H1 (cell line): ENCODE measurements around the gene ACHE. TPM values are rescaled to one million over a fixed set of nuclear protein-coding genes. Genes with fewer than 3 reads are reported as not detected.

Experiments
- ASH2L ChIP-seq: fragments of 200-600, 300-600 bp; sonication (generic); IDR thresholded peaks from one replicate; pipeline ENCODE4 v1.7.1; 2017; ENCODE audit warnings: low read length
- ATF2 ChIP-seq: IDR thresholded peaks from 2 replicates; pipeline ENCODE4 v1.6.1; 2012; ENCODE audit warnings: low read length, inconsistent platforms
- CREB1 ChIP-seq: IDR thresholded peaks from 2 replicates; pipeline ENCODE4 v1.6.1; 2012; ENCODE audit warnings: inconsistent platforms
- CTBP2 ChIP-seq: IDR thresholded peaks from 2 replicates; pipeline ENCODE4 v1.7.0; 2011; ENCODE audit warnings: borderline replicate concordance, mild to moderate bottlenecking, moderate library complexity, mixed read lengths, low read length; ENCODE audit not compliant: insufficient read depth, insufficient read length
- EGR1 ChIP-seq: IDR thresholded peaks from 2 replicates; pipeline ENCODE4 v1.6.1; 2011; ENCODE audit warnings: low read depth, low read length, borderline replicate concordance
- FOSL1 ChIP-seq: IDR thresholded peaks from 2 replicates; pipeline ENCODE4 v1.6.1; 2011; ENCODE audit warnings: mild to moderate bottlenecking, low read depth, low read length, moderate library complexity; ENCODE audit not compliant: insufficient read depth
- GTF2F1 ChIP-seq: IDR thresholded peaks from 2 replicates; pipeline ENCODE4 v1.6.1; 2012; ENCODE audit warnings: low read depth, low read length, improper control_type of control experiment, borderline replicate concordance
- HDAC2 ChIP-seq, 2 experiments: fragments of 300-600 bp in 1 of 2; sonication (generic) in 1 of 2; IDR thresholded peaks; 2 replicates each; pipeline ENCODE4 v1.6.1; 2011 to 2012; ENCODE audit warnings: low read depth in 2 of 2, low read length in 2 of 2, mild to moderate bottlenecking in 2 of 2, moderate library complexity in 2 of 2, borderline replicate concordance in 1 of 2, inconsistent platforms in 1 of 2
- HDAC6 ChIP-seq: IDR thresholded peaks from one replicate; pipeline ENCODE4 v1.7.1; 2012; ENCODE audit warnings: low read depth, mild to moderate bottlenecking, inconsistent platforms, low read length, moderate library complexity
- JUN ChIP-seq: IDR thresholded peaks from 2 replicates; pipeline ENCODE4 v1.6.1; 2011; ENCODE audit warnings: low read depth, mild to moderate bottlenecking, improper control_type of control experiment, low read length
- JUND ChIP-seq: IDR thresholded peaks from 2 replicates; pipeline ENCODE4 v1.6.1; 2011; ENCODE audit warnings: mild to moderate bottlenecking, improper control_type of control experiment, low read length
- KDM4A ChIP-seq: IDR thresholded peaks from one replicate; pipeline ENCODE4 v1.7.1; 2012; ENCODE audit warnings: low read depth, mild to moderate bottlenecking, moderate library complexity, low read length, inconsistent platforms; ENCODE audit not compliant: severe bottlenecking
- MAFK ChIP-seq: IDR thresholded peaks from 2 replicates; pipeline ENCODE4 v1.6.1; 2012; ENCODE audit warnings: low read depth, mild to moderate bottlenecking, improper control_type of control experiment, low read length
- NRF1 ChIP-seq: IDR thresholded peaks from 2 replicates; pipeline ENCODE4 v1.6.1; 2011; ENCODE audit warnings: mild to moderate bottlenecking, low read depth, low read length, improper control_type of control experiment
- POLR2AphosphoS5 ChIP-seq: IDR thresholded peaks from 2 replicates; pipeline ENCODE4 v1.6.1; 2011; ENCODE audit warnings: low read depth, low read length
- RXRA ChIP-seq: IDR thresholded peaks from 2 replicates; pipeline ENCODE4 v1.6.1; 2011; ENCODE audit warnings: low read depth, mild to moderate bottlenecking, low read length, moderate library complexity; ENCODE audit not compliant: insufficient read depth
- SAP30 ChIP-seq: fragments of 300-600 bp; sonication (generic); IDR thresholded peaks from 2 replicates; pipeline ENCODE4 v1.7.1; 2012; ENCODE audit warnings: low read length, moderate library complexity, mild to moderate bottlenecking, inconsistent platforms; ENCODE audit not compliant: insufficient read depth, insufficient replicate concordance
- SIN3A ChIP-seq, 2 experiments: IDR thresholded peaks in 1 of 2; conservative IDR thresholded peaks in 1 of 2; 2 replicates each; pipeline ENCODE4 v1.6.1; 2011 to 2012; ENCODE audit warnings: low read length in 2 of 2, improper control_type of control experiment in 1 of 2, low read depth in 1 of 2, mild to moderate bottlenecking in 1 of 2
- SP1 ChIP-seq: IDR thresholded peaks from 2 replicates; pipeline ENCODE4 v1.6.1; 2011; ENCODE audit warnings: low read depth, low read length
- SUZ12 ChIP-seq: fragments of 200-600 bp; sonication (generic); IDR thresholded peaks from 2 replicates; pipeline ENCODE4 v1.6.1; 2012; ENCODE audit warnings: mild to moderate bottlenecking, inconsistent platforms, low read length, moderate library complexity, mixed read lengths
- TAF1 ChIP-seq: IDR thresholded peaks from 2 replicates; pipeline ENCODE4 v1.6.1; 2011; ENCODE audit warnings: mild to moderate bottlenecking, low read depth, low read length
- TBP ChIP-seq: IDR thresholded peaks from 2 replicates; pipeline ENCODE4 v1.6.1; 2011; ENCODE audit warnings: low read depth, low read length, improper control_type of control experiment
- TEAD4 ChIP-seq: IDR thresholded peaks from 2 replicates; pipeline ENCODE4 v1.6.1; 2012; ENCODE audit warnings: low read depth, low read length, inconsistent platforms, mixed read lengths
- polyA plus RNA-seq, 7 experiments: library from polyadenylated mRNA; depleted of rRNA in 3 of 7; stranded (reverse) in 5 of 7; unstranded in 2 of 7; fragments of >200 nt in 5 of 7; fragments of 200-250 nt in 2 of 7; gene quantifications; 1 replicate in 5 of 7; 2 replicates in 1 of 7; 4 replicates in 1 of 7; pipeline versions ENCODE4 v1.2.1 to v1.2.3, GENCODE V29; 2011 to 2013; ENCODE audit warnings: missing spikeins in 2 of 7, mixed read lengths in 2 of 7
- total RNA-seq: library from RNA; stranded (reverse); fragmentation: NEBNext Ultra II Directional; extraction: Animal tissue kit (Norgen Biotek cat#: 25700); gene quantifications from 2 replicates; pipeline ENCODE4 v1.2.1, GENCODE V29; 2021

The ACHE gene
- total and polyA plus RNA-seq, 2 of the 8 experiments (the other 6 are each of a cell fraction or from before 2014, with no cell fraction given), result 1.4 to 4.3 TPM

DNA sequence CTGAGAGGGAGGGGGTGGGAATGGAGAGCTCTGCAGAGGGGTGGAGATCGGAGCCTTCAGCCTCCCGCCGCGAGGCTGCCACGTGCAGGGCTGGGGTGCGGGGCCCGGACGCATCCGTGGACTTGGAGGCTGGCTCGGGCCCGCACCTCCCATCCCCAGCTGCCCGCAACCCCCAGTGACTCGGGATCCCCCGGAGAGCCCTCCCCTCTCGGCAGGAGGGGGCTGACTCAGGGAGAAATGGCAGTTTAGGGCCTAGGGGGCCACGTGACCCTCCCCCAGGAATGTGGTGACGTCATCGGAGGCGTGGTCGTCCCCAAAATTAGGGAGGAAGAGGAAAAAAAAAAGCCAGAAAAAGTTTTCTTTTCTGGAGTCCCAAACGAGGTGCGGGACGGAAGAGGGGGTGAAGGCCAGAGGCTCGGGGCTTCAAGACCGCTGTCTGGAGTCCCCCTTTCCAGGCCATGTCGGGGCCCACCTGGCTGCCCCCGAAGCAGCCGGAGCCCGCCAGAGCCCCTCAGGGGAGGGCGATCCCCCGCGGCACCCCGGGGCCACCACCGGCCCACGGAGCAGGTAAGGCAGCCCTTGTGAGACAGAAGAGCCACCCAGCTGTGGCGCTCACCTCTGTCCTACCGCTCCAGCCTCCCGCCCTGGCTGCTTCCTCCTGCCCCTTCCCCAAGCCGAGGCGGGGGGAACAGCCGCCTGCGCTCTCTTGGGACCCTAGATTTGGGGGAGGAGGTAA lies 28.5 kb downstream of the ACHE start, which contains the start of gene TRIP6 (continued):
- TF ChIP-seq ATF2 (peak; percentile 98), SP1 (0 out of 2 replicates have a peak, but pooled peaks have one; percentile 15), SIN3A (conservative IDR thresholded peaks at IDR 0.05 in 1 of 2, IDR thresholded peaks at IDR 0.05 in 1 of 2; ENCODE audit: low read depth in 1 of 2, low read length in 2 of 2) (peak; percentile 38 to 43; a peak in 1 of 4 replicates), SUZ12 (no peak), HDAC2 (IDR thresholded peaks at IDR 0.05; ENCODE audit: borderline replicate concordance in 1 of 2, low read depth in 2 of 2, low read length in 2 of 2) (peak in 1 of 2 experiments; percentile 48; a peak in 1 of 4 replicates), NRF1 (no peak), TBP (peak; percentile 75), FOSL1 (no peak), HDAC6 (no peak), JUN (peak; percentile 98), MAFK (peak; percentile 54; the same call in 1 of the 2 replicates), CREB1 (peak; percentile 90), TAF1 (peak; percentile 70; the same call in 1 of the 2 replicates), POLR2AphosphoS5 (peak; percentile 60), GTF2F1 (no peak), KDM4A (peak; percentile 39), RXRA (no peak), TEAD4 (peak; percentile 99), EGR1 (no peak), SAP30 (no peak), CTBP2 (peak; percentile 31), ASH2L (peak; percentile 25), JUND (peak; percentile 100)
